HG03520 (cell line): Measurements from ENCODE around the gene ADGRB2.

Experiments
- ATAC-seq: cut with Tn5 transposase; IDR thresholded peaks from one replicate; pipeline ENCODE4 v1.9.1; 2021; ENCODE audit warnings: mild to moderate bottlenecking, moderate library complexity; ENCODE audit not compliant: unreplicated experiment

The ADGRB2 gene

DNA sequence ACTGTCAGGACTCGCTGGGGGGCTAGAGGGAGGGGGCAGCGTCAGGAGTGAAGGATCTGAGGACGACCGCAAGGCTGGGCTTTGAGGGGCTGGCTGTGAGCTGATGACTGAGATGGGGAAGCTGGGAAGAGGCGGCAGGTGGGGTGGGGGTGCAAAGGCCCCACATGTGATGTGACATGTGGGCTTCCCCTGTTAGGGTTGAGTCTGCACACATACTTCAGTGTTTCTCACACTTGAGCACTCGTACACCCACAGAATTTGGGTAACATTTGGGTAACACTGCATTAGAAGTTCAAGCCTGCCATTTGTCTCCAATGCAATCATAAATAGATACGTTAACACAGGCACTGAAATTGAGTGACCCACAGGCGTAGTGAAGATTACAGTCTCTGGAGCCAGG, 76.5 kb downstream of the ADGRB2 start:
- ATAC-seq, result no peak

DNA sequence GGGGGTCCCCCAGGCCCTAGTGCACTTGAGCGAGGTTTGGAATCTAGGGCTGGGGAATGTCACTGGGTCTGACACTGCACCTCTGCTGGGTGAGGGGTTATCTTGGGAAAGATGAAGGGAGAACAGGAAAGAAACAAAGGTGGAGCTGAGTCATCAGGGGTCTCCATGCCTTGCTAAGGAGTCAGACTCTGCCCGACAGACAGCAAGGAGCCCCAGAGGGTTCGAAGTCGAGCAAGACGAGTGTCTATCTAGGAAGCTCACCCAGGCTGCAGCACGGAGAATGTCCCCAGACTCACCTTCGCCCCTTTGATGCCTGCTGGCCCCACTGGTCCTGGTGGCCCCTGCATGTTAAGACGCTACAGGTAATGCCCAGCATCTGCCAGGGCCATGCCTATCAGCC, 78.3 kb downstream of the ADGRB2 start:
- no peak for ATAC-seq

DNA sequence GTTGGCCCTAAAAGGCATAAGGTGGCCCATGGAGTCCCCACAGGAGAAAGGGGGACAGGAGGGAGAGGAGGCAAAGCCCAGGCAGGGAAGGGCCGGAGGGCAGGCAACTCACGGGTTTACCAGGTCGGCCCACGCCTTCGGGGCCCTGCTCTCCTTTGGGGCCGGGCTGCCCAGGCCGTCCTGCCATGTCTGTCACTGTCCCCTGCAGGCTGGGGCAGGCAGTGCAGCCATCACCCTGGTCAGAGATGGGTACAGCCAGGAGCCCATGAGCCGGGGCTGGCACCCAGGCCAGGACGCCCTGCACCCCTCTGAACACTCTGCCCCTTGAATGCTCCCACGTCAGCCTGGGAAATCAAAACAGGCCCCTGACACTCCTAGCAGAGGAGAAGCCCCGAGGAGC, 80.1 kb downstream of the ADGRB2 start:
- no peak for ATAC-seq

DNA sequence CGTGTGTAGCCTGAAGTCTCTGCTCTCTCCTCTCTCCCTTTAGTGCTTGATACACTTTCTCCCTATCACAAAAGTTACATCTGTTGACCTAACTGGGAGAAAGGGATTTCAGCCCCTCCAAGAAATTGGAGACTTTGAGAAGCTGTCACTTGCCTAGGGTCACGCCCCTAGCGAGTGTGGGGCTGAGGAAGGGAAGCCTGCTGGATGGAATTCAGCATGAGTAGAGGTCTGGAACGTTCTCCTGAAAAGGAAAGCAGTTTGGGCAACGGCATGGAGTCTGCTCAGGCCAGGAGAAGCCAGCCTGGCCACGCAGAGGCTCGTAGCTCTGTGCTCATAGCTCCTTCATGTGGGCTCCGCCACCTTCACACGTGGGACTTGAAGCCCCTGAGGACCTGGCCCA, 82.7 kb downstream of the ADGRB2 start:
- ATAC-seq, result no peak

DNA sequence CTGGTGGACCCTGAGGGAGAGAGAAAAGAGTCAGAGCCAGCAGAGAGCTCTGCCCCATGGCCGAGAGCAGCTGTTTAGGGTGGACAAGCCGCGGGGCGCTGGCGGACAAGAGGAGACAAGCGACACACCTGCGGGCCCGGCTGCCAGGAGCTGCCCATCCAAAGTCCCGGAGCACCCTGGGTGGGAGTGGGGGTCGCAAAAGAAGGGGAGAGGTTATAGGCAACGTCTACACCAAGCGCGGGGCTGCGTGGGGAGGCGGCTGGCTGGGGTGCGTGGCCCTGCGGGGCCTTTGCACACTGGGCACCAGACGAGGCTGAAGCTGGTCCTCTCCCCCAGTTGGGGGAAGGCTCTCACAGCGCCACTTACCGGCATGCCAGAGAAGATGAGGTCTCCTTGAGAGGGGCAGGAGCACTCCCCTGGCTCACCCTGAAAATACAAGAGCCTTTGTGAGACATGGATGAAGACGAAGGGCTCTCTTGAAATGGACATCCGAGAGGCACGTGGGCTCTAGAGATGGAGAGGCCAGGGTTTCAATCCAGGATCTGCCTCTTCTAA, 84.4 kb downstream of the ADGRB2 start:
- ATAC-seq, result no peak

DNA sequence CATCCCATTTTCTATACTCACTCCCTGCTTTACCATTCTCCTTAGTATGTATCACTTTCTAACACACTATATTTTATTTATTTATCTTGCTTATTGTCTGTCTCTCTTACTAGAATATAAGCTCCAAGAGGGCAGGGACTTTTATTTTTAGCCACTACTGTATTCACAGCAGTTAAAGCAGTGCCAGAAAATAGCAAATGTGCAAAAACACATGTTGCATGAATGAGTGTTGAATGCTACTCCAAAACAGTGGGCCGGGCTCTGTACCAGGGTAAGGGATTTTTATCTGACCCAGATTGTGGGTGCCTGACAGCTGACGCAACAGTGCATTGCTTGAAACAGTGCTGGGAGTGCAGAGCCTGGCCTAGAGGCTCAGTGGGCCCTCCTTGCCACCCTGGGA, 85.0 kb downstream of the ADGRB2 start:
- ATAC-seq, result no peak

DNA sequence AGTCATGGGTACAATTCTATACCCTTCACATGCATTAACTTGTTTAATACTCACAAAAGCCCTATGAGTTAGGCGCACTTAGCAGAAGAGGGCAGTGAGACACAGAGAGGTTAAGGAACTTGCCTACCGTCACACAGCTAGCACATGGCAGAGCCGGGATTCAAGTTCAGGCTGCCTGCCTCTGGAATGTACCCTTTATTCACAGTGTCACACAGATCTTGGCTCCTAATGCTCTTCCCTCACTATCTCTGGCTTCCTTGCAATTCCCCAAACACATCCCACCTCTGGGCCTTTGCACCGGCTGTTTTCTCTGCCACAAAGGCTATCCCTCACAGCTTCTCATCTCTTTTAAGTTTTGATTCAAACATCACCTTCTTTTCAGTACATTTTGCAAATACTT, 85.5 kb downstream of the ADGRB2 start:
- ATAC-seq, result no peak

DNA sequence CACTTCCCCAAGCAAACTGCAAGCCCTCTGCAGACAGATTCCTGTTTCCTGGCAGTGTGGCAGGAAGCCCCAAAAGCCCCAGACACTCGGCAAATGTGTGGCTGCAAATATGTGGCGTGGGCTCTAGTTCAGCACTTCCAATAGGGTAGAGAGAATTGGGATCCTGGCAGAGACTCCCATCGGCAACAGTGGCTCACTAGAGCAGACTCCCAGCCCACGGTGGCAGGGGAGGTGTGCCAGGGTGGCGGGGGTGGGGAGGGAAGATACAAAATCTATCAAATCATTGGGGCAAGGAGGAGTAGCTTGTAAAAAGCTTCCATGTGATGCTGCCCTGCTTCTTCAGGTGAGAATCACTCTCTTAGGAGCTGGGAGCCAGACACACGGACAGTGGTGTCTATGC, 86.2 kb downstream of the ADGRB2 start:
- no peak for ATAC-seq

DNA sequence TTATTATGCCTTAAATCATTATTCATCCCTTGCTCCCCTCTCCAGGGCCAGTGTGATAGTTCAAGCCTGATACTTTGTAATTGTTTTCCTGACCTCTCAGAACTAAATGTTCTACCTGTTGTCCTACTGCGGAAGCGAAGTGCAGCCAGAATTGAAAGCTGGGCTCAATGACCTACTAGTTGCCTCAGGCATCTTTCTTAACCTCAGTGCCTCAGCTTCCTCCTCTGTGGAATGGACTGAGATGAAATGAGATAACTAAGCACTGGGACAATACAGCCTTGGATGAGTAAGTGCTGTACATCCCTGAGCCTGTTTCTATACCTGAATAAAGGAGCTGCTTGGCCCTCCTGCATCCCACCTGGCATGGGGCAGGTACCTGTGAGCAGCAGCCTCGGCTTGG, 86.7 kb downstream of the ADGRB2 start:
- no peak for ATAC-seq
